ENCODE data around the gene KDM7A.
"Not testable (repeated sequence)": the region's sequence is repeated elsewhere in the genome, so short reads cannot be mapped to it uniquely, and the experiment has no call there.

KDM7A gene

GRCh38 chr7:140206616-140207389, 30.0 kb upstream of the KDM7A start:
- H3K36me3 ChIP-seq (ENCODE audit: insufficient read depth, low read length) = no peaks in the 10 kb centered on the region
- H3K4me2 ChIP-seq (ENCODE audit: insufficient read depth, low read length) = no peak overlapping the region
- ATAC-seq (ENCODE audit: insufficient read depth, low read depth) (no peak), DNase-seq (no peak)
- no peaks in the 10 kb centered on the region for H3K4me1 ChIP-seq (ENCODE audit: insufficient read depth, low read length)
- H3K9me3 ChIP-seq (ENCODE audit: insufficient read depth, low read length, severe bottlenecking) = no peaks in the 10 kb centered on the region
- H3K9ac ChIP-seq (ENCODE audit: low read depth, low read length) = no peak overlapping the region
- peaks cover 6% of the 10 kb centered on the region for H3K27me3 ChIP-seq (ENCODE audit: insufficient read depth, low read length, poor library complexity)
- H4K20me1 ChIP-seq (ENCODE audit: insufficient read depth, low read length) = no peaks in the 10 kb centered on the region
- no peaks in the 10 kb centered on the region for H3K79me2 ChIP-seq (ENCODE audit: insufficient read depth, low read length)
- H3K4me3 ChIP-seq (ENCODE audit: low read depth in 1 of 2, low read length in 2 of 2) = no peak overlapping the region
- no peak overlapping the region for H2AFZ ChIP-seq (ENCODE audit: low read depth, low read length)
- TF ChIP-seq CTCF (IDR thresholded peaks at IDR 0.05; ENCODE audit: borderline replicate concordance, extremely low read depth, low read length, poor library complexity, severe bottlenecking) (no peak), EZH2 (IDR thresholded peaks at IDR 0.05; ENCODE audit: borderline replicate concordance, low read depth, low read length, severe bottlenecking) (no peak)
- H3K27ac ChIP-seq (ENCODE audit: low read length) = no peak overlapping the region

- H3K9me3 ChIP-seq (ENCODE audit: insufficient read depth, low read length, severe bottlenecking) = no peaks in the 10 kb centered on the region
- no peak for TF ChIP-seq EZH2 (IDR thresholded peaks at IDR 0.05; ENCODE audit: borderline replicate concordance, low read depth, low read length, severe bottlenecking)
- TF ChIP-seq CTCF (IDR thresholded peaks at IDR 0.05; ENCODE audit: borderline replicate concordance, extremely low read depth, low read length, poor library complexity, severe bottlenecking) = no peak
- ATAC-seq (ENCODE audit: insufficient read depth, low read depth) = no peak
- H3K4me1 ChIP-seq (ENCODE audit: insufficient read depth, low read length) = no peaks in the 10 kb centered on the region
- H3K4me2 ChIP-seq (ENCODE audit: insufficient read depth, low read length) = no peak overlapping the region
- no peaks in the 10 kb centered on the region for H4K20me1 ChIP-seq (ENCODE audit: insufficient read depth, low read length)
- H3K36me3 ChIP-seq (ENCODE audit: insufficient read depth, low read length) = no peaks in the 10 kb centered on the region
- no peak overlapping the region for H2AFZ ChIP-seq (ENCODE audit: low read depth, low read length)
- DNase-seq = no peak
- no peak overlapping the region for H3K9ac ChIP-seq (ENCODE audit: low read depth, low read length)
- H3K27me3 ChIP-seq (ENCODE audit: insufficient read depth, low read length, poor library complexity) = peaks cover 6% of the 10 kb centered on the region
- H3K4me3 ChIP-seq (ENCODE audit: low read depth in 1 of 2, low read length in 2 of 2) = no peak overlapping the region
- H3K79me2 ChIP-seq (ENCODE audit: insufficient read depth, low read length) = no peaks in the 10 kb centered on the region
- no peak overlapping the region for H3K27ac ChIP-seq (ENCODE audit: low read length)
Measured at GRCh38 chr7:140205600-140205999, 28.8 kb upstream of the KDM7A start.

GRCh38 chr7:140203556-140203955, 26.8 kb upstream of the KDM7A start:
- H3K9me3 ChIP-seq (ENCODE audit: insufficient read depth, low read length, severe bottlenecking) = no peaks in the 10 kb centered on the region
- H3K4me2 ChIP-seq (ENCODE audit: insufficient read depth, low read length) = no peak overlapping the region
- H3K4me1 ChIP-seq (ENCODE audit: insufficient read depth, low read length) = no peaks in the 10 kb centered on the region
- H4K20me1 ChIP-seq (ENCODE audit: insufficient read depth, low read length) = no peaks in the 10 kb centered on the region
- no peak overlapping the region for H3K4me3 ChIP-seq (ENCODE audit: low read depth in 1 of 2, low read length in 2 of 2)
- no peak overlapping the region for H2AFZ ChIP-seq (ENCODE audit: low read depth, low read length)
- TF ChIP-seq CTCF (IDR thresholded peaks at IDR 0.05; ENCODE audit: borderline replicate concordance, extremely low read depth, low read length, poor library complexity, severe bottlenecking) (no peak), EZH2 (IDR thresholded peaks at IDR 0.05; ENCODE audit: borderline replicate concordance, low read depth, low read length, severe bottlenecking) (no peak)
- ATAC-seq (ENCODE audit: insufficient read depth, low read depth) = no peak
- H3K27me3 ChIP-seq (ENCODE audit: insufficient read depth, low read length, poor library complexity) = peaks cover 6% of the 10 kb centered on the region
- no peak overlapping the region for H3K27ac ChIP-seq (ENCODE audit: low read length)
- H3K79me2 ChIP-seq (ENCODE audit: insufficient read depth, low read length) = no peaks in the 10 kb centered on the region
- DNase-seq = no peak
- no peak overlapping the region for H3K9ac ChIP-seq (ENCODE audit: low read depth, low read length)
- H3K36me3 ChIP-seq (ENCODE audit: insufficient read depth, low read length) = no peaks in the 10 kb centered on the region

- not testable (repeated sequence) for H3K9me3 ChIP-seq (ENCODE audit: insufficient read depth, low read length, severe bottlenecking); ATAC-seq (ENCODE audit: insufficient read depth, low read depth); DNase-seq; H2AFZ ChIP-seq (ENCODE audit: low read depth, low read length); H3K27ac ChIP-seq (ENCODE audit: low read length); H3K79me2 ChIP-seq (ENCODE audit: insufficient read depth, low read length); H4K20me1 ChIP-seq (ENCODE audit: insufficient read depth, low read length); H3K4me1 ChIP-seq (ENCODE audit: insufficient read depth, low read length); H3K4me3 ChIP-seq (ENCODE audit: low read depth in 1 of 2, low read length in 2 of 2); H3K4me2 ChIP-seq (ENCODE audit: insufficient read depth, low read length); H3K9ac ChIP-seq (ENCODE audit: low read depth, low read length); H3K36me3 ChIP-seq (ENCODE audit: insufficient read depth, low read length); H3K27me3 ChIP-seq (ENCODE audit: insufficient read depth, low read length, poor library complexity)
Measured at GRCh38 chr7:140202942-140203341, 26.2 kb upstream of the KDM7A start.

Data from DND-41 (cell line).